ENCODE measurements around the gene COQ9. TPM values are rescaled to one million over a fixed set of nuclear protein-coding genes. Genes with fewer than 3 reads are reported as not detected.
A peak's percentile ranks its signal among the peaks of the same experiment; 100 is the strongest.

The COQ9 gene
- total and polyA plus RNA-seq, 2 of the 4 experiments (the other 2 are of a cell fraction), result 57.9 to 58.5 TPM

DNA sequence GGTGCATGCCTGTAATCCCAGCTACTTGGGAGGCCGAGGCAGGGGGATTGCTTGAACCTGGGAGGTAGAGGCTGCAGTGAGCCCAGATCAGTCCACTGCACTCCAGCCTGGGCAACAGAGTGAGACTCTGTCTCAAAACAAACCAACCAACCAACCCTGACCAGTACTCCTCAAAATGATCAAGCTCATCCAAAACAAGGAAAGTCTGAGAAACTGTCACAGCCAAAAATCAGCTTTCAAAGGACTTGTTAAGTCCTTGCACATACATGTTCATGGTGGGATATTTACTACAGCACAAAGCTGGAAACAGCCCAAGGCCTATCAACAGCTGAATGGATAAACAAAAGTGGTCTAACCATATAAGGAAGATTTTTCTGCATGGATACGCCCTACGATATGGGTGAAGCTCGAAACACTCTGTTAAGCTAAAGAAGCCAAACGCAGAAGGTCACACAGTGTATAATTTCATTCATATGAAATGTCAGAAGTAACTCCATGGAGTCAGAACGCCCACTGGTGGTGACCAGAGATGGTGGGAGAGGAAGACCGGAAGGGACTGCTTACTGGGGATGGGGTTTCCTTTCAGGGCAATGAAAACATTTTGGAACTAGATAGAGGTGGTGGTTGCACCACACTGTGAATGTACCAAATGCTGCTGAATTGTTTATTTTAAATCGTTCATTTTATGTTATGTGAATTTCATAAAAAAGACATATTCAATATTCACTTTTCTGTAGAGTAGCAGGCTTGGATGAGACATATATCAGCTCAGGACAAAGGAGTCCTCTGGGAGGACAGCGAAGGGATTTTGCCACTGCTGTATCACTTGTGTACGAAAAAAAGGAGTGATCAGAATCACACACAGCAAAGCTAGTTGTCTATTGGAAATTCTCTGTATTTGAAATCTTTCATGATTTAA, 25.0 kb upstream of the COQ9 start:
- ChIA-PET POLR2A (ENCODE audit: unreplicated experiment) (interaction anchor here (0.5 kb wide), 1 partner anchor 444 kb away, joined by 3 read pairs; no protein-coding TSS in a partner anchor), CTCF (interaction anchor here (0.5 to 4.5 kb wide), 5 partner anchors 9 to 253 kb away, joined by 3 to 30 read pairs (median 3); no protein-coding TSS in a partner anchor)
- H3K23ac ChIP-seq (ENCODE audit: low read depth, low read length), result no peak overlapping the region
- no peaks in the 10 kb centered on the region for H3K79me1 ChIP-seq (ENCODE audit: low read depth in 1 of 2, low read length in 2 of 2)
- intact Hi-C loops (cut with micrococcal nuclease) (loop anchor here (1.0 kb wide), 2 partner anchors 97 to 122 kb away; no protein-coding TSS in a partner anchor), dilution Hi-C loops (cut with HindIII; ENCODE audit: low sequenced_read_pairs, unreplicated experiment) (no loop called here), in situ Hi-C loops (cut with MboI; ENCODE audit: low sequenced_read_pairs) (no loop called here)
- no peak overlapping the region for H2AK9ac ChIP-seq (replicated peaks; ENCODE audit: low read depth, low read length, poor library complexity)
- no peak overlapping the region for H3K27ac ChIP-seq (ENCODE audit: insufficient read depth, low read length)
- no peak overlapping the region; the same call in 1 of the 2 replicates for H3K4ac ChIP-seq (ENCODE audit: low read depth, low read length)
- ATAC-seq (ENCODE audit: low read depth) (peak; percentile 91), DNase-seq (peak; percentile 72)
- H4K5ac ChIP-seq (ENCODE audit: low read depth, low read length), result peak overlapping the region; percentile 18; the same call in 1 of the 2 replicates
- H3K4me3 ChIP-seq (ENCODE audit: insufficient read depth, low read depth, low read length), result no peak overlapping the region
- H3K9me1 ChIP-seq (ENCODE audit: insufficient read depth, low read length), result no peaks in the 10 kb centered on the region
- H2BK15ac ChIP-seq (ENCODE audit: low read depth, low read length), result no peak overlapping the region
- 0 out of 2 replicates have a peak overlapping the region, but pooled peaks have one; percentile 0 for H3K14ac ChIP-seq (replicated peaks; ENCODE audit: low read depth, low read length)
- no peak overlapping the region for H2BK5ac ChIP-seq (ENCODE audit: low read depth, low read length, poor library complexity, severe bottlenecking)
- peaks cover 4% of the 10 kb centered on the region for H3K36me3 ChIP-seq (ENCODE audit: control insufficient read depth, insufficient read depth, low read length)
- BruUV-seq (replicated peaks), result no TSS peak
- peak overlapping the region; percentile 38; the same call in 1 of the 2 replicates for H3K9ac ChIP-seq (ENCODE audit: low read depth, low read length)
- H3K4me2 ChIP-seq (ENCODE audit: low read depth, low read length), result no peak overlapping the region
- no peak overlapping the region for H3K56ac ChIP-seq (ENCODE audit: extremely low read depth, insufficient read depth, low read length)
- H4K91ac ChIP-seq (ENCODE audit: insufficient read depth, low read depth, low read length), result peak overlapping the region; percentile 57
- peak overlapping the region; percentile 73 to 90 for H4K8ac ChIP-seq (ENCODE audit: low read depth in 2 of 2, low read length in 2 of 2)
- H4K20me1 ChIP-seq (ENCODE audit: insufficient read depth, low read length), result no peaks in the 10 kb centered on the region
- H3K18ac ChIP-seq (ENCODE audit: low read depth, low read length), result no peak overlapping the region
- TF ChIP-seq MAZ (IDR thresholded peaks at IDR 0.05; ENCODE audit: borderline replicate concordance, low read depth, low read length) (0 out of 2 replicates have a peak, but pooled peaks have one; percentile 14), SMC3 (IDR thresholded peaks at IDR 0.05; ENCODE audit: low read depth, low read length) (peak; percentile 77), RAD21 (IDR thresholded peaks at IDR 0.05; ENCODE audit: low read length) (peak; percentile 83), MAFK (IDR thresholded peaks at IDR 0.05; ENCODE audit: low read depth, low read length) (no peak), BHLHE40 (IDR thresholded peaks at IDR 0.05; ENCODE audit: low read depth, low read length) (no peak), MXI1 (IDR thresholded peaks at IDR 0.05; ENCODE audit: borderline replicate concordance, low read depth, low read length) (no peak), POLR2A (IDR thresholded peaks at IDR 0.05; ENCODE audit: low read depth, low read length) (no peak), RFX5 (IDR thresholded peaks at IDR 0.05; ENCODE audit: low read depth, low read length) (no peak), NFE2L2 (IDR thresholded peaks at IDR 0.05; ENCODE audit: low read depth, low read length) (no peak)
- TF ChIP-seq, protein P1, sequence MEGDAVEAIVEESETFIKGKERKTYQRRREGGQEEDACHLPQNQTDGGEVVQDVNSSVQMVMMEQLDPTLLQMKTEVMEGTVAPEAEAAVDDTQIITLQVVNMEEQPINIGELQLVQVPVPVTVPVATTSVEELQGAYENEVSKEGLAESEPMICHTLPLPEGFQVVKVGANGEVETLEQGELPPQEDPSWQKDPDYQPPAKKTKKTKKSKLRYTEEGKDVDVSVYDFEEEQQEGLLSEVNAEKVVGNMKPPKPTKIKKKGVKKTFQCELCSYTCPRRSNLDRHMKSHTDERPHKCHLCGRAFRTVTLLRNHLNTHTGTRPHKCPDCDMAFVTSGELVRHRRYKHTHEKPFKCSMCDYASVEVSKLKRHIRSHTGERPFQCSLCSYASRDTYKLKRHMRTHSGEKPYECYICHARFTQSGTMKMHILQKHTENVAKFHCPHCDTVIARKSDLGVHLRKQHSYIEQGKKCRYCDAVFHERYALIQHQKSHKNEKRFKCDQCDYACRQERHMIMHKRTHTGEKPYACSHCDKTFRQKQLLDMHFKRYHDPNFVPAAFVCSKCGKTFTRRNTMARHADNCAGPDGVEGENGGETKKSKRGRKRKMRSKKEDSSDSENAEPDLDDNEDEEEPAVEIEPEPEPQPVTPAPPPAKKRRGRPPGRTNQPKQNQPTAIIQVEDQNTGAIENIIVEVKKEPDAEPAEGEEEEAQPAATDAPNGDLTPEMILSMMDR (conservative IDR thresholded peaks at IDR 0.05; ENCODE audit: low read depth, low read length), result peak; percentile 83
- H3K4me1 ChIP-seq (ENCODE audit: control insufficient read depth, insufficient read depth, low read length), result peaks cover 2% of the 10 kb centered on the region
- no peaks in the 10 kb centered on the region for H3K9me3 ChIP-seq (ENCODE audit: control insufficient read depth, insufficient read depth, low read length)
- H3K27me3 ChIP-seq (ENCODE audit: control insufficient read depth, insufficient read depth, low read length), result no peaks in the 10 kb centered on the region
- H2AFZ ChIP-seq (replicated peaks; ENCODE audit: low read length, poor library complexity), result no peak overlapping the region
- H2BK20ac ChIP-seq (ENCODE audit: low read depth, low read length), result no peak overlapping the region
- no peak overlapping the region for H2AK5ac ChIP-seq (ENCODE audit: low read depth, low read length)
- 14% methylated on average over 7 of the region's 10 CpGs; no CpG with 5 or more reads in 1 of the 2 experiments for WGBS, 2 experiments (ENCODE audit: extremely low coverage in 2 of 2, insufficient read length in 1 of 2)
- H2BK120ac ChIP-seq (ENCODE audit: low read depth, low read length), result 0 out of 2 replicates have a peak overlapping the region, but pooled peaks have one; percentile 16
